Measurements from ENCODE around the gene BABAM2. TPM values are rescaled to one million over a fixed set of nuclear protein-coding genes. Genes with fewer than 3 reads are reported as not detected.

Gene BABAM2
- total RNA-seq, 1 donor from 2014 or later = 33.9 TPM

DNA sequence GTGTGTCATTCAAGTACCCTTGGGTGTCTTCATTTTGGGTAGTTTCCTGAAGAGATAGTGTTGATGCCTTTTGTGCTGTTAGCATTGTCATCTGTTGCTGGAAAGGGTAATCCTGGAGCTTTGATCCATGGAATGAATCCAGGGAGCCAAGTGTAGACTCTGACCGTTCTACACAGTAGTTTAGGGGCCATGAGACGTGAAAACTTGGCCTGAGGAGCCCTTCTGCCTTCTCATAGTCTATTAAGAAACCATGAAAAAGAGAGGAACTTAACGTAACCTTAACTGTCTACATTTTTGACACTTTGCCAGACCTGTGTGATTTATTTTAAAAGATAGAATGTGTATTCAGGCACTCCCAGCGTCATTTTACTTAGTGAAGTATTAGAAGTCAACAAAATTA, 194.0 kb downstream of the BABAM2 start:
- Mint-ChIP-seq H3K27me3 (ENCODE audit: low read depth) (no peaks in the 10 kb centered on the region), H3K4me3 (ENCODE audit: unreplicated experiment) (no peak overlapping the region), H3K27ac (ENCODE audit: unreplicated experiment) (no peak overlapping the region), H3K36me3 (ENCODE audit: low read depth) (no peaks in the 10 kb centered on the region), H3K9me3 (ENCODE audit: low read depth) (no peaks in the 10 kb centered on the region), H3K4me1 (ENCODE audit: low read depth) (peaks cover 66% of the 10 kb centered on the region)
- TF ChIP-seq, protein P1, sequence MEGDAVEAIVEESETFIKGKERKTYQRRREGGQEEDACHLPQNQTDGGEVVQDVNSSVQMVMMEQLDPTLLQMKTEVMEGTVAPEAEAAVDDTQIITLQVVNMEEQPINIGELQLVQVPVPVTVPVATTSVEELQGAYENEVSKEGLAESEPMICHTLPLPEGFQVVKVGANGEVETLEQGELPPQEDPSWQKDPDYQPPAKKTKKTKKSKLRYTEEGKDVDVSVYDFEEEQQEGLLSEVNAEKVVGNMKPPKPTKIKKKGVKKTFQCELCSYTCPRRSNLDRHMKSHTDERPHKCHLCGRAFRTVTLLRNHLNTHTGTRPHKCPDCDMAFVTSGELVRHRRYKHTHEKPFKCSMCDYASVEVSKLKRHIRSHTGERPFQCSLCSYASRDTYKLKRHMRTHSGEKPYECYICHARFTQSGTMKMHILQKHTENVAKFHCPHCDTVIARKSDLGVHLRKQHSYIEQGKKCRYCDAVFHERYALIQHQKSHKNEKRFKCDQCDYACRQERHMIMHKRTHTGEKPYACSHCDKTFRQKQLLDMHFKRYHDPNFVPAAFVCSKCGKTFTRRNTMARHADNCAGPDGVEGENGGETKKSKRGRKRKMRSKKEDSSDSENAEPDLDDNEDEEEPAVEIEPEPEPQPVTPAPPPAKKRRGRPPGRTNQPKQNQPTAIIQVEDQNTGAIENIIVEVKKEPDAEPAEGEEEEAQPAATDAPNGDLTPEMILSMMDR (IDR thresholded peaks at IDR 0.05) = no peak
- no peak for DNase-seq (ENCODE audit: low spot score)

DNA sequence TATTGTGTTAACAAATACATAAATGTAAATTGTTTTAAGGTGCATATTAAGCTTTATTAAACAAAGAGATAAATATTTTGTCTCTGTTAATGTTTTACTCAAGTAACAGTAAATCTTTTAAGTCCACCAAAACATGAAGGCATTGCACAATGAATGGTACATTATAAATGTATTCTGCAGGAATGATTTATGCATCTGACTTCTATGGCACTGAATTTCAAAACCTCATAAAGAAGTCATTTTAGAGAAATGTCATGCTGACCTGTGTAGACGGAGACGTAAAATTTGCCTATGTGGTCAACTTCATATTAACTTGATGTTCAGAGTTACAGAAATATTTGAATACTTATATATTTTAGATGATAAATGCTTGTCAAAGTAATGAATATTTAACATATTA, 194.7 kb downstream of the BABAM2 start:
- Mint-ChIP-seq H3K27ac (ENCODE audit: unreplicated experiment) (no peak overlapping the region), H3K27me3 (ENCODE audit: low read depth) (no peaks in the 10 kb centered on the region), H3K4me1 (ENCODE audit: low read depth) (peaks cover 65% of the 10 kb centered on the region), H3K36me3 (ENCODE audit: low read depth) (no peaks in the 10 kb centered on the region), H3K9me3 (ENCODE audit: low read depth) (no peaks in the 10 kb centered on the region), H3K4me3 (ENCODE audit: unreplicated experiment) (no peak overlapping the region)
- DNase-seq (ENCODE audit: low spot score) = no peak
- TF ChIP-seq, protein P1 (IDR thresholded peaks at IDR 0.05) = no peak

GRCh38 chr2:28086611-28087010, 196.1 kb downstream of the BABAM2 start:
- Mint-ChIP-seq H3K36me3 (ENCODE audit: low read depth) (no peaks in the 10 kb centered on the region), H3K4me3 (ENCODE audit: unreplicated experiment) (no peak overlapping the region), H3K27ac (ENCODE audit: unreplicated experiment) (peak overlapping the region; percentile 13), H3K9me3 (ENCODE audit: low read depth) (no peaks in the 10 kb centered on the region), H3K27me3 (ENCODE audit: low read depth) (no peaks in the 10 kb centered on the region), H3K4me1 (ENCODE audit: low read depth) (peaks cover 51% of the 10 kb centered on the region)
- DNase-seq (ENCODE audit: low spot score) = no peak
- TF ChIP-seq, protein P1 (IDR thresholded peaks at IDR 0.05) = no peak

- Mint-ChIP-seq H3K4me3 (ENCODE audit: unreplicated experiment) (no peak overlapping the region), H3K27ac (ENCODE audit: unreplicated experiment) (peak overlapping the region; percentile 32), H3K36me3 (ENCODE audit: low read depth) (no peaks in the 10 kb centered on the region), H3K4me1 (ENCODE audit: low read depth) (peaks cover 32% of the 10 kb centered on the region), H3K9me3 (ENCODE audit: low read depth) (no peaks in the 10 kb centered on the region), H3K27me3 (ENCODE audit: low read depth) (no peaks in the 10 kb centered on the region)
- TF ChIP-seq, protein P1 (IDR thresholded peaks at IDR 0.05) = no peak
- DNase-seq (ENCODE audit: low spot score) = no peak
These were observed 198.4 kb downstream of the BABAM2 start for GRCh38 chr2:28088970-28089369.

GRCh38 chr2:28089486-28089885, 199.0 kb downstream of the BABAM2 start:
- no peak overlapping the region for H3K4me3 Mint-ChIP-seq (ENCODE audit: unreplicated experiment)
- no peak overlapping the region for H3K27ac Mint-ChIP-seq (ENCODE audit: unreplicated experiment)
- no peaks in the 10 kb centered on the region for H3K27me3 Mint-ChIP-seq (ENCODE audit: low read depth)
- no peaks in the 10 kb centered on the region for H3K36me3 Mint-ChIP-seq (ENCODE audit: low read depth)
- H3K9me3 Mint-ChIP-seq (ENCODE audit: low read depth) = no peaks in the 10 kb centered on the region
- TF ChIP-seq, protein P1 (IDR thresholded peaks at IDR 0.05) = no peak
- no peak for DNase-seq (ENCODE audit: low spot score)
- H3K4me1 Mint-ChIP-seq (ENCODE audit: low read depth) = peaks cover 27% of the 10 kb centered on the region
